Cerebellar cortex (tissue), 1 donor: ENCODE results near the gene NAA30.

Source experiments
- DNase-seq: peaks from one replicate; pipeline ENCODE4 v3.0.0-alpha.2; 2015; ENCODE audit warnings: low spot score

Gene NAA30

DNA sequence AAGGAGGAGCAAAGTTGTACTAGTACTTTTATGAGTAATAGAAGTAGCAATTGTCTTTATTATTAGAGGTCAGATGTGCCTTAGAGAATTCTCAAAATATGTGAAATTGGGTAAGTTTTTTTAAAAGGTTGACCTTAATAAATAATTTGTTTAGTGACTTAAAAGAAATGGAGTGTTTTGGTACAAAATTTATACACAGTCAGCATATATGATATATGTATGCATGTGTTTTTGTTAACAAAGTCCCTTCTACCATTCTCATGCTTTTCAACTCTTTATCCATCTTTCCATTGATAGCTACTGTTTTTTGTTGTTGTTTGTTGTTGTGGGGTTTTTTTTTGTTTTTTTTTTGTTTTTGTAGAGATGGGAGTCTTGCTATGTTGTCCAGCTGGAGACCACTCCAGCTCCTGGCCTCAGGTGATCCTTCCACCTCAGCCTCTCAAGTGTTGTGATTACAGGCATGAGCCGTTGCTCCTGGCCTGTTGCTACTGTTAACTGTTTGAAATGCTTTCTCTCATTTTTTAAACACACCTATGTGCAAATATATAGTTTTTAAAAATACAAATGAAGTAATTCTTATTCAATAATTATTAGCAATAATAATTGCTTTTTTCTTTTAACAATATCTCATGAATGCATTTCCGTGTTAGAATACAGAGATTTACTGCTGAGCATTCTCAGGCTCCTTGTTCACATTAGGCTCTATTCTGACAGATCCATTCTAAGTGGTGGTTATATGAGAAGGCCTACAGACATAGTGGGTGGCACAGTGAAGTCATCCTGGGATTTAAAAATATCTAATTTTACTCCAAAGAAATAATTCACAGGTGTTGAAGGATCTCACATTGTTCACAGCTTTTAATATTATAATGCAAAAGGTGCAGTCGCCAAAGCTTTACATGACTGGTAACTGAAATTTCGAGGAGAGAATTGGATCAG is 10.4 kb downstream of the NAA30 start:
- DNase-seq = no peak

DNA sequence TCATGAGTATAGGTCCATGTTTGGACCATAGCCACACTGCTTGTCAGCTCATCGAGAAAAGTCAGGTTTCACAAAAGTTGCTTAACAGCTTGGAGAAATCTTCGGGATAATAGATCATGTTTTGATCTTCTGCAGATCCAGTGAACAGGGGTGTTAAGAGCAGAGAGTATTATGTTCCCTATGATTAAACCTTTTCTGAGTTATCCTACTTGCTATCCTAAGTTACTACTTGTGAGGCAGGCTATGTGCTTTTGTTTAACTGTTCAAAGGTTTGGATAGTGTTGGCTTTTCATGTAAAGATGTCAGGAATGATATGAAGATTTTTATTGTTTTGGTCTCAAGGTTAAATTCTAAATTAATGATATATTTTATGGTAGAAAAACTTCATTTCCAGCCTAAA is 11.1 kb downstream of the NAA30 start:
- no peak for DNase-seq

DNA sequence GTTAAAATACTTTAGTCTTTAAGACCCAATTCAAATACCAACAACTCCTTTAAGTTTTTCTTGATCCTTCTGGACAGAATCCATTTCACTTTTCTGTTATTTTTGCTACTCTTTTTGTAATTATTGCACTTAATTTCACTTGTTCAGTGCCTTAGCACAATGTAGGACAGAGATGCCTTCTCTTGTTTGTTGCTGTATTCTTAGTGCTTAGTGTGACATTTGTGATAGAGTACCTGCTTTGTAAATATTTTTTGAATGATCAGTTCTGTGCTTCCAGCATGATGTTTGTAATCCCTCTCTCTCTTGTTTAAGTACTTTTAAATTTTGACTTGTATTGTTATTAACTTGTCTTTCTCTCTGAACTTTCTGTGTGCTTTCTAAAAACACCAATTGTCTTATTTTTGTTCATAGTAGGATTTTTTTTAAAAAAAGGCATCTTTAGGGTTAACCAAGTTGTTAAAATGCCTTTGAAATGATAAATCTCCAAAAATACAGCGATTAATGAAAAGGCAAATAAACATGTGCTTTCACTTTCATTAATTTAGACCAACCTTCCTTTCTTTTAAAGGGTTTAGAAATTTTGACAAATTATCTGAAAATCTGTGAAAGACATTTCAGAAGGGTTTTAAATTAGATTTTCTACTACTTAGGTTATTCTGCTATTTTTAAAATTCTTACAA is 11.9 kb downstream of the NAA30 start:
- DNase-seq = no peak

DNA sequence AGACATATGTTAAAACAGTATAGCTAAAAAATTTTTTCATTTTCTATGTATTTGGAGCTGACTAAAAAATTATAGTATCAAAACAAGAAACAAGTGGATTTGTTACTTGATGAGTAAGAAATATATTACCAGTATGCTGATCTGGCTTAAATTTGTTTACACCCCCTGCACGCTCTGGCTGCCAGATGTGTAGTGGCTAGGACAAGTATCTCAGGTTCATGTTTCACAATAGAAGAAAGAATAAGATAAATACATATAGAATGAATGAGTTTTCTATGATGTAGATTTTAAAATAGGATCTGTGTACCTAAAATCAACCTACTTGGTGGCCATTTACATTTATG is 13.1 kb downstream of the NAA30 start:
- no peak for DNase-seq

DNA sequence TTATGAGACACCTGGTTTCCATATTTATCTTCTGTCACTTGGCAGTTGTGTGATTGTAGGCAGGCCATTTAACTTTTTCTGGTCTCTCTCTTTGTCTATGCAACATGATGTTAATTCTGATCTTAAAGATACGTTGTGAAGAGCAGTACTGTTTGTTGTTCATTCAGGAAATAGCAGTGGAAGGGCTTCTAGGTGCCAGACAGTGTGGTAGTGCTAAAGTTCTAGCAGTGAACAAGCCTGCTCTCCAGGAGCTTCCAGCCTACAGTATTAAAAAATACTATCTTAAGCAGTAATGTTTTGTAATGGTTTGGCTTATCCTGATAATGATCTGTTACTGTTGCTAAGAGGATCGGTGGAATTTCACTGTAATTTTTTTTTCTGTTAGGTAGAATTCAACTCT is 15.2 kb downstream of the NAA30 start:
- DNase-seq = no peak

DNA sequence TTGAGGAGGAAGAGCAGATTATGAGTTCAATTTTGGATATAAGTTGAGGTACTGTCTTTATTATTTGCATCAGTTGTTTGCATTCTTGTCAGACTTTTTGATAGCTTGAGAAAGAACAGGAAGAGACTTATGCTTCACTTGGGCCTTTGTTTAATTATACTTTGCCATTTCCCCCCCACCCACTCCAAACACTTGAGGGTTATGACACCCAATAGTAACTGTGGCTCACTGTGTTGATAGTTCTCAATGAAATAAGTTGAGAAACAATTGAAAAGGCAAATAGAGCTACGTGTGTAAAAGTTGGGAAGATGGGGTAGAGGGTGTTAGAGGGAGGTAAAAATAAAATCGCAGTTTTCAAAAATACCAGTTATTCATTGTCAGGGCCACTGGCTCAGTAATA is 17.7 kb downstream of the NAA30 start:
- no peak for DNase-seq

DNA sequence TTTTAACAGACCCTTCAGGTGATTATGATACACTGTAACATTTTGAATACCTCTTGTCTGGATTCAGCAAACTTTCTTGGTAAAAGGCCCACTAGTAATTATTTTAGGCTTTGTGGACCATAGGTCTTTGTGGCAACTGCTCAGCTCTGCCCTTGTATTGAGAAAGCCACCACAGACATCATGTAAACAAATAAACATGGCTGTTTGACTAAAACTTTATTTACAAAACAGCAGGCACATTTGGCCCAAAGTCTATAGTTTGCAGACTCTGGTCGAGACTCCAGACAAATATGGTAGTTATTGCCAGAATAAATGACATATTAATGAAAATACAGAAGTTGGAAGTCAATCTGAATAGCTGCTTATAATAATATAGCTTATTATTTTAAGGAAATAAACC is 18.2 kb downstream of the NAA30 start:
- no peak for DNase-seq

DNA sequence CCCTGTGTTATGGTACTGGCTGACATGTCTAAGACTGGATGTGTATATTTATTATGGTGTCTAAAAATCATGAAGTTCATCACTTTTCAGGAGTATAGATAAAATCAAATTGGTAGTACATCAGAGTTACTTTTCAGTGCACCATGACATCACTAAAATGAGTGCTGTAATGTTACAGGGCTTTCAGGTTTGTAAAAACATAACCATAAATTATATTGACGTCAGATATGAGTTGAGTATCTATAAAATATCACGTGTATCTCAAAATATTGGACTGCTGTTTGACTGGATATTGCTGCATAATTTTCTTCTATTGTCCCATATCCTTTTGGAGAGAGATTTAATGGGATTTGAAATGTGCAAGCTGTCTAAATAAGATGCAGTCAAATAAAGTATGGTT is 22.0 kb downstream of the NAA30 start:
- DNase-seq = no peak

DNA sequence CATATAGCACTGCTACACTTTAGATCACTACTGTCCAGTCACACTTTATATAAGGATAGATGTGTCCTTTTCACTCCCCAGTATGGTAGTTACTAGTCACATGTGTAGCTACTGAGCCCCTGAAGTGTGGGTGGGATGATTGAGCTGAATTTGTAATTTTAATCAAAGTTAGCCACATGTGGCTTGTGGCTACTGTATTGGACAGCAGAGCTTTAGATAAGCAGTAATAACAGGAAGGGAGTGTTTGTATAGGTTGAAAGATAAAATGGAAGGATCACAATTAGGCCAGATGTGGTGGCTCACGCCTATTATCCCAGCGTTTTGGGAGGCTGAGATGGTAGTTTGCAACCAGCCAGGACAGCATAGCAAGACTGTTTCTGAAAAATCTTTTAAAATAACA is 23.5 kb downstream of the NAA30 start:
- no peak for DNase-seq

DNA sequence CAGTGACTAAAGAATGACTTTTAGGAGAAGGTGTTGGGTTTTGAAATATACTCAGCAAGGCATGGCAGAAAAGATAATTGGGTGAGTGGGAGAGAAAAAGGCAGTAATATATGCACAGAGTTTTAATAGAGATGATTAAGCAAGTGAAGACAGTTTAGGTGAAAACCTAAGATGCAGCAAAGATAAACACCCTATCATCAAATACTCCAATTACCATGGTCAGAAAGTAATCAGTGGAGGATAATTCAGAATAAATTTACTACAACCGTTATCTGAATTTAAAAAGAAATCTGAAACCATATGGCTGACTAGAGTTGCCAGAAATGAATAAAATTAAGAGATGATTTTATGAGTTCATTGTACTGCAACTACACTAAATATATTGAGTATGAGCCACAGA is 26.8 kb downstream of the NAA30 start:
- DNase-seq = no peak

DNA sequence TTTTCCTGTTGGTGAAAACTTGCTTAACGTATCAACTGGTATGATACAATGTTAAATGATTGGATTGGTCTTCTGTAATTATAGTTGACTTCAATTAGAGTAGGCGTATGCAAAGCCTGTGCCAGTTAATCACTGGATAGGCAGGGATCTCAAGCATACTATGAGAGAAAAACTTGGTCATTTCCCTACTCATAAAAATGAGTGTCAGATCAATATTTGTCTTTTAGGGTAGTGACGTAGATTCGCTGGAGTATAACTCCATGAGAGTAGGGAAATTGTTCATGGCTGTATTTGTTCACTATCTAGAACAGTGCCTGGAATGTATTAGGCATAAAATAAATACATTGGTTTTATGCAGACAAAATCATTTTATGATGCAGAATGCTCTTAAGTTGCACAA is 28.6 kb downstream of the NAA30 start:
- DNase-seq = no peak

DNA sequence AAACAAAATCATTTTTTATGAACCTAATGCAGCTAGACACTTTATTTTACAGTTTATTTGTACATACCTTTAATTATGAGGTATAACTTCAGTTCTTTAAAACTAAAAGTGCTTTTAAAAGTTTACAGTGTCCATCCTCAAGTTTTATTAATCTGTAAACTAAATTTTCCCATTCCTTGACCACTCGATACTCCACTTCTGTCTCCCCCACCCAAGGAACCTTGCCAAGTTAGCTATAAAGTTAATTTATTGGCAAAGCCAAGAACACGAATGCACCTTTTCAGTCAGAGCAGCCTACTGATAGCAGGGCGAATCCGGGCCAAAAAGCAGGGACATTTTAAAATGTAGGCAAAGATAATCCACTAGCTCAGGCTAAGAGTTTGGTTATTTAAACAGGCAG is 29.6 kb downstream of the NAA30 start:
- no peak for DNase-seq

DNA sequence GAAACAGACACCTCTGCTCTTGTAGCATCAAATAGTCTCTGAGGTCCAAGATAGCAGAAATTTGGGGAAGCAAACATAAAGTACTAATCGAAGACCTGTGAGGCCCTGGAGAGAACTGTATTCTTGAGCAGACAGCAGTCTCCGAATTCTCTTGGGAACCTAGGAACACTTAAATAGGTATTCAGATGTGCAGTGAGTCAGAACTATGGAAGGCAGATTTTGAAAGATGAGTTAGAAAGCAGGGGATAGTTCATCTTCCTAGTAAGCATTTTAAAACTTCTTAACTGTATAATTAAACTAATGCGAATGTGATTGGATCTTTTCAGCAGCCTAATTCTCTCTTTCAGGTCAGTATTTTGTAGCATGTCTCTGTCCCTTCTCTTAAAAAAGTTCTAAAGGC is 30.6 kb downstream of the NAA30 start:
- no peak for DNase-seq

DNA sequence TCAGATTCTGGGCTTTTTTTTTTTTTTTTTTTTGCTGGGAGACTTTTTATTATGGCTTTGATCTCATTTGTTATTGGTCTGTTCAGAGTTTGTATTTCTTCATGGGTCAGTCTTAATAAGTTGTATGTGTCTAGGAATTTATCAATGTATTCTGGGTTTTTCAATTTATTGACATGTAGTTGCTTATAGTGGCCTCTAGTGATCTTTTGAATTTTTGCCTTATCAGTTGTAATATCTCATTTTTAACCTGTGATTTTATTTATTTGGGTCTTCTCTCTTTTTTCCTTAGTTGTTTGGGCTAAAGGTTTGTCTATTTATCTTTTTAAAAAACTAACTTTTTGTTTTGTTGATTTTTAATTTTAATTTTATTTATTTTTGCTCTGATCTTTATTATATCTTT is 45.5 kb downstream of the NAA30 start:
- DNase-seq = no peak

DNA sequence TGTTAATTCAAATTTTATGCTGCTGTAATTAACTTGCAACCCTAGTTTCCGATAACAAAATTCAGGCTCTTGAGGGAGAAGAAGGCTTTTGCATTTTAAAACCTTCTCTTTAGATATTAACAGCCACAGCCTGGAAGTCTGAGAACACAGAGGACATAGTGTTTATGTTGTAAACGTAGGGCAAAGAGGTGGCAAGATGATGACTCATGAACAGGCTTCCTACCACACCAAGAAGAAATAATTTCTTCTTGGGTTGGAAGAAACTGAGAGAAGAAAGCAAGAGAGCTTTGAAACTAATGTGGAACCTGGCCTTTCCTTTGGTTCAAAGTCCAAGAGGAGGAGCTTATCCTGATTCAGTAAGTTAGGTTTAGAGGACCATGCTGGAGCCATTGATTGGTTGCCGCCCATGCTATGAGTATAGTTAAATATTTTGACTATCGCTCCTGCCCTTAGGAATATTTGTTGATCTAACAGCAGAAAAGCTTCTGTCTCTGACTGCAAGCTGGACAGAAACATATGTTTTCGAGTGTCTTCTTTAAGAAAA is 71.5 kb downstream of the NAA30 start:
- no peak for DNase-seq

DNA sequence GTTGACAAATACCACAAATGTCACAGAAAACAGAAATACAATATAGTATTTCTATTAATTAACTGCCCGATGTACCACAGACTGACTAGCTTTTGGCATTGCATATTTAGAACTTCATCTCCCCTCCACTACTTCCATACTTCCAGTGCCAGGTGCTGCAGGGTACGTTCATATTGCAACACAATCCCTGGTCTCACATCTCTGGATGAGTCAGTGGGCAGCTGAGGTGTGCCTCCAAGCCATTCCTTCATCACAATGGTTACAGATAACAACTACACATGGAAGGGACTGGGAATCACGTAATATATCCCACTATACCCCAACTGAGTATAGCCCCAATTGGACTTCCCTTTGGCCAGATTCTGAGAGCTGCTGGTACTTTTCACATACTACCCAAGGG is 72.2 kb downstream of the NAA30 start:
- DNase-seq = no peak

DNA sequence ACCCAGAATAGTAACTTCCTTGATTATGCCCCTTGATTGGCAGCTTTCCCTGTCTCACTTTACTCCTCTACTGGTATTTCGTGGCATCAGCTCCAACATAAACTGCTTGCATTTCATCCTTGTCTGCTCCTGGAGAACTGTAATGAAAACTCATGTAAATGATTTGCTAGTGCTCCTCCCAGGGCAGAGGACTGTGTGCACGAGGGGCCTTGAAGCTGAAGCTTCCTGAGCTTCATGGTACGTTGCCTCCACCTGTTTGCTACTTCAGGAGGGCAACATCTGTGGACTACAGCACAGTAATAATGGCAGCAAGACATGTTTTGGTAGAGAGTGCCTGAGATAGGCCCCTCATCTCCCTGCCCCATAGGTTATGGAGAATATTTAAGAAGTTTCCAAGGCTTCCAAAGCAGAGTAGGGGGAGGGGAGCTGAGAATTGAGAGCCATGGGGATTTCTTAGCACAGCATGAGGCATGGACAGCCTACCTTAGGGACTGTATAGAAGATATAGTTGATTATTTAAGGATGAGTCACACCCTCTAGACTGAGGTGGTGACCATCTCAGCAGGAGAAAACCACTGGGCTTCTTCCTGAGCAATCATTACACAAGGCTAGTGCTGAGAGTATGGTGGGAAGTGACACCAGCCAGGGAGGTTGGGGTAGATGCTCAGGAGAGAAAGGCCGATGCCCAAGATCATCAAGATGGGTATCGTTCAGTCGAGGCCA is 73.8 kb downstream of the NAA30 start:
- no peak for DNase-seq
